SU-DHL-6 (cell line): Measurements from ENCODE around the gene ZFYVE16.

ENCODE experiments used
- CTCF ChIP-seq: fragments of 200-600 bp; sonication (generic); IDR thresholded peaks from one replicate; pipeline ENCODE4 v1.5.1; 2017; ENCODE audit warnings: antibody characterized with exemption, mild to moderate bottlenecking, low read length, moderate library complexity; ENCODE audit not compliant: insufficient read depth, poor library complexity, severe bottlenecking
- EZH2phosphoT487 ChIP-seq: fragments of 200-600 bp; sonication (generic), shearing (Covaris generic); conservative IDR thresholded peaks from 2 replicates; pipeline ENCODE4 v1.6.1; 2018; ENCODE audit warnings: mild to moderate bottlenecking, antibody characterized with exemption, low read length, moderate library complexity, mixed read lengths

- no peak for TF ChIP-seq CTCF
- TF ChIP-seq EZH2phosphoT487, result no peak
Measured at GRCh38 chr5:80411589-80412219, 3.8 kb downstream of the ZFYVE16 start.
